ENCODE data around the gene HRAS.
A peak's percentile ranks its signal among the peaks of the same experiment; 100 is the strongest.

- no peak for TF ChIP-seq POLR2A (IDR thresholded peaks at IDR 0.05)
- TF ChIP-seq, protein P1, sequence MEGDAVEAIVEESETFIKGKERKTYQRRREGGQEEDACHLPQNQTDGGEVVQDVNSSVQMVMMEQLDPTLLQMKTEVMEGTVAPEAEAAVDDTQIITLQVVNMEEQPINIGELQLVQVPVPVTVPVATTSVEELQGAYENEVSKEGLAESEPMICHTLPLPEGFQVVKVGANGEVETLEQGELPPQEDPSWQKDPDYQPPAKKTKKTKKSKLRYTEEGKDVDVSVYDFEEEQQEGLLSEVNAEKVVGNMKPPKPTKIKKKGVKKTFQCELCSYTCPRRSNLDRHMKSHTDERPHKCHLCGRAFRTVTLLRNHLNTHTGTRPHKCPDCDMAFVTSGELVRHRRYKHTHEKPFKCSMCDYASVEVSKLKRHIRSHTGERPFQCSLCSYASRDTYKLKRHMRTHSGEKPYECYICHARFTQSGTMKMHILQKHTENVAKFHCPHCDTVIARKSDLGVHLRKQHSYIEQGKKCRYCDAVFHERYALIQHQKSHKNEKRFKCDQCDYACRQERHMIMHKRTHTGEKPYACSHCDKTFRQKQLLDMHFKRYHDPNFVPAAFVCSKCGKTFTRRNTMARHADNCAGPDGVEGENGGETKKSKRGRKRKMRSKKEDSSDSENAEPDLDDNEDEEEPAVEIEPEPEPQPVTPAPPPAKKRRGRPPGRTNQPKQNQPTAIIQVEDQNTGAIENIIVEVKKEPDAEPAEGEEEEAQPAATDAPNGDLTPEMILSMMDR (IDR thresholded peaks at IDR 0.05), result peak in 5 of 7 experiments; percentile 61 to 100 (median 99)
- TF ChIP-seq POLR2AphosphoS5 (IDR thresholded peaks at IDR 0.05), result peak in 2 of 3 donors; percentile 64 to 84
- no peak for TF ChIP-seq EP300 (IDR thresholded peaks at IDR 0.05)
Observed at GRCh38 chr11:518463-519202, 16.7 kb downstream of the HRAS start.

All from stomach (tissue), 4 donors.